HEK293 (cell line): ENCODE measurements around the gene GAL.

Experiments used
- CTCF ChIA-PET: fragments of 350-600 bp; formaldehyde crosslinking; extraction: SDS; loops from one replicate; lab custom pipeline; 2021; ENCODE audit warnings: antibody characterized with exemption; lab: Yijun Ruan, JAX
- POLR2A ChIA-PET: fragments of 300-600 bp; formaldehyde crosslinking; extraction: SDS; loops from one replicate; lab custom pipeline; 2020; ENCODE audit warnings: antibody characterized with exemption, inconsistent platforms; lab: Yijun Ruan, JAX
- H3K27ac ChIP-seq: fragments of 200-500 bp; sonication (Bioruptor generic); 2 replicates; pipeline ENCODE4 v1.5.1; 2014; ENCODE audit warnings: low read depth, low read length, control low read depth, inconsistent platforms; ENCODE audit errors: extremely low read depth
- H3K36me3 ChIP-seq, 2 experiments: fragments of 200-500 bp in 1 of 2; sonication (Bioruptor generic) in 1 of 2; 1 replicate in 1 of 2; 2 replicates in 1 of 2; pipeline ENCODE4 v1.5.1; 2014 to 2017; ENCODE audit warnings: inconsistent platforms in 2 of 2, low read length in 2 of 2; ENCODE audit not compliant: control insufficient read depth in 2 of 2, insufficient read depth in 1 of 2
- H3K4me1 ChIP-seq: fragments of 200-500 bp; sonication (Bioruptor generic); 2 replicates; pipeline ENCODE4 v1.5.1; 2014; ENCODE audit warnings: mild to moderate bottlenecking, low read length, inconsistent platforms; ENCODE audit not compliant: control insufficient read depth, insufficient read depth
- H3K4me3 ChIP-seq: 2 replicates; pipeline ENCODE4 v1.5.1; 2011; ENCODE audit warnings: low read depth, mild to moderate bottlenecking, control low read depth, low read length, moderate library complexity
- H3K9me3 ChIP-seq: fragments of 200-500 bp; sonication (Bioruptor generic); 2 replicates; pipeline ENCODE4 v1.5.1; 2014; ENCODE audit warnings: low read depth, low read length, inconsistent platforms; ENCODE audit not compliant: control insufficient read depth, insufficient read depth
- AEBP2 ChIP-seq: fragments of 450-650 bp; formaldehyde crosslinking; IDR thresholded peaks from 2 replicates; pipeline ENCODE4 v1.5.1; 2016; ENCODE audit warnings: missing biosample characterization, missing genetic modification characterization, borderline replicate concordance
- FEZF1 ChIP-seq: fragments of 450-650 bp; formaldehyde crosslinking; IDR thresholded peaks from 2 replicates; pipeline ENCODE4 v1.5.1; 2016; ENCODE audit warnings: missing biosample characterization, missing genetic modification characterization
- GFI1B ChIP-seq: fragments of 450-650 bp; formaldehyde crosslinking; IDR thresholded peaks from 2 replicates; pipeline ENCODE4 v1.5.1; 2016; ENCODE audit warnings: missing biosample characterization, missing genetic modification characterization
- GLI4 ChIP-seq: fragments of 450-650 bp; formaldehyde crosslinking; IDR thresholded peaks from 2 replicates; pipeline ENCODE4 v1.5.1; 2016; ENCODE audit warnings: missing biosample characterization, missing genetic modification characterization
- IKZF3 ChIP-seq: fragments of 450-650 bp; IDR thresholded peaks from 2 replicates; pipeline ENCODE4 v1.5.0; 2018; ENCODE audit warnings: missing biosample characterization, mild to moderate bottlenecking, missing genetic modification characterization, moderate library complexity
- KLF9 ChIP-seq: fragments of 450-650 bp; formaldehyde crosslinking; IDR thresholded peaks from 2 replicates; pipeline ENCODE4 v1.5.1; 2016; ENCODE audit warnings: missing biosample characterization, missing genetic modification characterization, low read depth
- SALL2 ChIP-seq: fragments of 450-650 bp; formaldehyde crosslinking; IDR thresholded peaks from 2 replicates; pipeline ENCODE4 v1.5.0; 2017; ENCODE audit warnings: missing biosample characterization, mild to moderate bottlenecking, missing genetic modification characterization, borderline replicate concordance
- TCF7L2 ChIP-seq: IDR thresholded peaks from 2 replicates; pipeline ENCODE4 v1.6.1; 2011; ENCODE audit warnings: low read depth, mild to moderate bottlenecking, inconsistent platforms, low read length, moderate library complexity, borderline replicate concordance
- YY2 ChIP-seq: fragments of 450-650 bp; formaldehyde crosslinking; IDR thresholded peaks from 2 replicates; pipeline ENCODE4 v1.5.1; 2016; ENCODE audit warnings: missing biosample characterization, missing genetic modification characterization
- ZBTB17 ChIP-seq: fragments of 450-650 bp; formaldehyde crosslinking; IDR thresholded peaks from 2 replicates; pipeline ENCODE4 v1.5.1; 2016; ENCODE audit warnings: missing biosample characterization, missing genetic modification characterization
- ZIC2 ChIP-seq: fragments of 450-650 bp; formaldehyde crosslinking; IDR thresholded peaks from 2 replicates; pipeline ENCODE4 v1.5.1; 2016; ENCODE audit warnings: missing biosample characterization, missing genetic modification characterization
- ZNF174 ChIP-seq: fragments of 450-650 bp; formaldehyde crosslinking; IDR thresholded peaks from 2 replicates; pipeline ENCODE4 v1.5.0; 2017; ENCODE audit warnings: missing biosample characterization, mild to moderate bottlenecking, missing genetic modification characterization
- ZNF221 ChIP-seq: fragments of 450-650 bp; formaldehyde crosslinking; IDR thresholded peaks from 2 replicates; pipeline ENCODE4 v1.5.1; 2017; ENCODE audit warnings: missing biosample characterization, missing genetic modification characterization, borderline replicate concordance
- ZNF248 ChIP-seq: fragments of 450-650 bp; formaldehyde crosslinking; IDR thresholded peaks from 2 replicates; pipeline ENCODE4 v1.5.1; 2017; ENCODE audit warnings: missing biosample characterization, missing genetic modification characterization
- ZNF292 ChIP-seq: fragments of 450-650 bp; formaldehyde crosslinking; IDR thresholded peaks from 2 replicates; pipeline ENCODE4 v1.5.1; 2016; ENCODE audit warnings: low read depth, missing biosample characterization, missing genetic modification characterization, borderline replicate concordance
- ZNF335 ChIP-seq: fragments of 450-650 bp; formaldehyde crosslinking; conservative IDR thresholded peaks from 2 replicates; pipeline ENCODE4 v1.5.1; 2016; ENCODE audit warnings: missing biosample characterization, missing genetic modification characterization
- ZNF37A ChIP-seq: fragments of 450-650 bp; IDR thresholded peaks from 2 replicates; pipeline ENCODE4 v1.5.1; 2018; ENCODE audit warnings: missing biosample characterization, missing genetic modification characterization
- ZNF423 ChIP-seq: fragments of 450-650 bp; formaldehyde crosslinking; IDR thresholded peaks from 2 replicates; pipeline ENCODE4 v1.5.1; 2016; ENCODE audit warnings: missing biosample characterization, missing genetic modification characterization
- ZNF600 ChIP-seq: fragments of 450-650 bp; formaldehyde crosslinking; IDR thresholded peaks from 2 replicates; pipeline ENCODE4 v1.5.1; 2016; ENCODE audit warnings: missing biosample characterization, missing genetic modification characterization
- ZNF658 ChIP-seq: fragments of 450-650 bp; formaldehyde crosslinking; IDR thresholded peaks from 2 replicates; pipeline ENCODE4; 2016; ENCODE audit warnings: missing biosample characterization, missing genetic modification characterization
- ZNF776 ChIP-seq: fragments of 450-650 bp; formaldehyde crosslinking; IDR thresholded peaks from 2 replicates; pipeline ENCODE4 v1.5.0; 2017; ENCODE audit warnings: missing biosample characterization, missing genetic modification characterization, borderline replicate concordance
- ZNF837 ChIP-seq: fragments of 450-650 bp; formaldehyde crosslinking; IDR thresholded peaks from 2 replicates; pipeline ENCODE4 v1.5.1; 2016; ENCODE audit warnings: missing biosample characterization, missing genetic modification characterization
- ZSCAN4 ChIP-seq: fragments of 450-650 bp; formaldehyde crosslinking; IDR thresholded peaks from 2 replicates; pipeline ENCODE4 v1.5.1; 2017; ENCODE audit warnings: missing biosample characterization, missing genetic modification characterization
- TF ChIP-seq, protein P1 (sequence below): fragments of 450-650 bp; formaldehyde crosslinking; IDR thresholded peaks from 2 replicates; pipeline ENCODE4 v1.5.1; 2016; ENCODE audit warnings: missing biosample characterization, missing genetic modification characterization
- TF ChIP-seq, protein P2 (sequence below): fragments of 450-650 bp; formaldehyde crosslinking; IDR thresholded peaks from 2 replicates; pipeline ENCODE4 v1.5.1; 2016; ENCODE audit warnings: missing biosample characterization, missing genetic modification characterization
- TF ChIP-seq, protein P3 (sequence below): fragments of 450-650 bp; formaldehyde crosslinking; IDR thresholded peaks from 2 replicates; pipeline ENCODE4 v1.5.1; 2016; ENCODE audit warnings: missing biosample characterization, missing genetic modification characterization
- TF ChIP-seq, protein P4 (sequence below): fragments of 450-650 bp; formaldehyde crosslinking; IDR thresholded peaks from 2 replicates; pipeline ENCODE4 v1.5.1; 2016; ENCODE audit warnings: missing biosample characterization, missing genetic modification characterization
- TF ChIP-seq, protein P5 (sequence below): sonication (generic); formaldehyde crosslinking; IDR thresholded peaks from 2 replicates; pipeline ENCODE4 v1.8.1; 2022; ENCODE audit warnings: mild to moderate bottlenecking, moderate library complexity, missing genetic modification reagents

The GAL gene

GRCh38 chr11:68698993-68699392, 14.6 kb downstream of the GAL start:
- Histone ChIP-seq H3K4me1 (no peaks in the 10 kb centered on the region), H3K36me3 (no peaks in the 10 kb centered on the region)
- ChIA-PET POLR2A (no interaction called here), CTCF (no interaction called here)
- no peak for TF ChIP-seq ZNF248 (tag by site-specific recombination)
- TF ChIP-seq, protein P1, sequence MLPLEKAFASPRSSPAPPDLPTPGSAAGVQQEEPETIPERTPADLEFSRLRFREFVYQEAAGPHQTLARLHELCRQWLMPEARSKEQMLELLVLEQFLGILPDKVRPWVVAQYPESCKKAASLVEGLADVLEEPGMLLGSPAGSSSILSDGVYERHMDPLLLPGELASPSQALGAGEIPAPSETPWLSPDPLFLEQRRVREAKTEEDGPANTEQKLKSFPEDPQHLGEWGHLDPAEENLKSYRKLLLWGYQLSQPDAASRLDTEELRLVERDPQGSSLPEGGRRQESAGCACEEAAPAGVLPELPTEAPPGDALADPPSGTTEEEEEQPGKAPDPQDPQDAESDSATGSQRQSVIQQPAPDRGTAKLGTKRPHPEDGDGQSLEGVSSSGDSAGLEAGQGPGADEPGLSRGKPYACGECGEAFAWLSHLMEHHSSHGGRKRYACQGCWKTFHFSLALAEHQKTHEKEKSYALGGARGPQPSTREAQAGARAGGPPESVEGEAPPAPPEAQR = no peak
- TF ChIP-seq ZNF658 (tag by site-specific recombination) = no peak
- TF ChIP-seq IKZF3 = no peak
- TF ChIP-seq, protein P2, sequence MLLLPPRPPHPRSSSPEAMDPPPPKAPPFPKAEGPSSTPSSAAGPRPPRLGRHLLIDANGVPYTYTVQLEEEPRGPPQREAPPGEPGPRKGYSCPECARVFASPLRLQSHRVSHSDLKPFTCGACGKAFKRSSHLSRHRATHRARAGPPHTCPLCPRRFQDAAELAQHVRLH (tag by site-specific recombination) = no peak
- TF ChIP-seq FEZF1 (tag by site-specific recombination) = no peak
- TF ChIP-seq KLF9 = no peak
- no peak for TF ChIP-seq SALL2
- no peak for TF ChIP-seq ZNF600 (tag by site-specific recombination)
- no peak for TF ChIP-seq TCF7L2
- TF ChIP-seq ZNF292 (tag by site-specific recombination) = no peak
- TF ChIP-seq, protein P3, sequence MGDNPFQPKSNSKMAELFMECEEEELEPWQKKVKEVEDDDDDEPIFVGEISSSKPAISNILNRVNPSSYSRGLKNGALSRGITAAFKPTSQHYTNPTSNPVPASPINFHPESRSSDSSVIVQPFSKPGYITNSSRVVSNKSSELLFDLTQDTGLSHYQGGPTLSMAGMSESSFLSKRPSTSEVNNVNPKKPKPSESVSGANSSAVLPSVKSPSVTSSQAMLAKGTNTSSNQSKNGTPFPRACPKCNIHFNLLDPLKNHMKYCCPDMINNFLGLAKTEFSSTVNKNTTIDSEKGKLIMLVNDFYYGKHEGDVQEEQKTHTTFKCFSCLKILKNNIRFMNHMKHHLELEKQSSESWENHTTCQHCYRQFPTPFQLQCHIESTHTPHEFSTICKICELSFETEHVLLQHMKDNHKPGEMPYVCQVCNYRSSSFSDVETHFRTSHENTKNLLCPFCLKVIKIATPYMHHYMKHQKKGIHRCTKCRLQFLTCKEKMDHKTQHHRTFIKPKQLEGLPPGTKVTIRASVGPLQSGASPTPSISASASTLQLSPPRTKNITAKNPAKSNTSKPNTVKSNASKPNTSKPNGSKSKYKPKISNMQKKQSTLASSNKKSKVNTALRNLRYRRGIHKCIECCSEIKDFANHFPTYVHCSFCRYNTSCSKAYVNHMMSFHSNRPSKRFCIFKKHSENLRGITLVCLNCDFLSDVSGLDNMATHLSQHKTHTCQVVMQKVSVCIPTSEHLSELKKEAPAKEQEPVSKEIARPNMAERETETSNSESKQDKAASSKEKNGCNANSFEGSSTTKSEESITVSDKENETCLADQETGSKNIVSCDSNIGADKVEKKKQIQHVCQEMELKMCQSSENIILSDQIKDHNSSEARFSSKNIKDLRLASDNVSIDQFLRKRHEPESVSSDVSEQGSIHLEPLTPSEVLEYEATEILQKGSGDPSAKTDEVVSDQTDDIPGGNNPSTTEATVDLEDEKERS (tag by site-specific recombination) = no peak
- TF ChIP-seq GFI1B (tag by site-specific recombination) = no peak
- no peak for TF ChIP-seq ZNF37A (tag by site-specific recombination)
- no peak for TF ChIP-seq ZSCAN4
- TF ChIP-seq, protein P4, sequence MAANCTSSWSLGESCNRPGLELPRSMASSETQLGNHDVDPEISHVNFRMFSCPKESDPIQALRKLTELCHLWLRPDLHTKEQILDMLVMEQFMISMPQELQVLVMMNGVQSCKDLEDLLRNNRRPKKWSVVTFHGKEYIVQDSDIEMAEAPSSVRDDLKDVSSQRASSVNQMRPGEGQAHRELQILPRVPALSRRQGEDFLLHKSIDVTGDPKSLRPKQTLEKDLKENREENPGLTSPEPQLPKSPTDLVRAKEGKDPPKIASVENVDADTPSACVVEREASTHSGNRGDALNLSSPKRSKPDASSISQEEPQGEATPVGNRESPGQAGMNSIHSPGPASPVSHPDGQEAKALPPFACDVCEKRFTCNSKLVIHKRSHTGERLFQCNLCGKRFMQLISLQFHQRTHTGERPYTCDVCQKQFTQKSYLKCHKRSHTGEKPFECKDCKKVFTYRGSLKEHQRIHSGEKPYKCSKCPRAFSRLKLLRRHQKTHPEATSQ (tag by site-specific recombination) = no peak
- no peak for TF ChIP-seq AEBP2
- TF ChIP-seq, all 188 proteins: peak for 0
- no peak overlapping the region for H3K27ac ChIP-seq
- no peaks in the 10 kb centered on the region for H3K9me3 ChIP-seq
- no peak overlapping the region for H3K4me3 ChIP-seq

DNA sequence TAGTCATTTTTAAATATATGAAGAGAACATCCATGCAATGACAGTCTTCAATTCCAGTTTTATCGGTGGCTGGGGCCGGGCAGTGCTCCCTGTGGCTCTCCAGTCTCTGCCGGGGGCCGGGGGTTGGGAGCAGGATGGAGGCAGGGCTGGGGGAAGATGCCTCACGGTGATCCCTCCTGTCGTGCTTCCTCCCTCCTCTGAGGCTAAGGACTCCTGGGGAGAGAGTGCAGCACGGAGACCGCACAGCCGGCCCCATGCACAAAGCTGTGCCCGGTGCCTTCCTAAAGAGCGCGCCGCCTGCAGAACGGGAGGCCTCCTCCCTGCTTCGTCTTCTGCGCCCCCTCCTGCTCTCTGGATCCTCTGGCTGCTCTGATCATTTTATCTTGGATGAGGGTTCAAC, 20.5 kb downstream of the GAL start:
- CTCF ChIA-PET = no interaction called here
- H3K4me3 ChIP-seq = no peak overlapping the region
- POLR2A ChIA-PET = no interaction called here
- TF ChIP-seq GLI4 = no peak
- peak; percentile 77 for TF ChIP-seq ZIC2 (tag by site-specific recombination)
- TF ChIP-seq ZNF837 (tag by site-specific recombination) = no peak
- TF ChIP-seq ZNF776 = no peak
- TF ChIP-seq ZNF335 (tag by site-specific recombination) = no peak
- TF ChIP-seq ZNF174 (tag by site-specific recombination) = no peak
- TF ChIP-seq ZBTB17 (tag by site-specific recombination) = peak; percentile 34; the same call in 1 of the 2 replicates
- no peak for TF ChIP-seq ZNF423 (tag by site-specific recombination)
- TF ChIP-seq ZNF221 (tag by site-specific recombination) = no peak
- TF ChIP-seq, protein P5, sequence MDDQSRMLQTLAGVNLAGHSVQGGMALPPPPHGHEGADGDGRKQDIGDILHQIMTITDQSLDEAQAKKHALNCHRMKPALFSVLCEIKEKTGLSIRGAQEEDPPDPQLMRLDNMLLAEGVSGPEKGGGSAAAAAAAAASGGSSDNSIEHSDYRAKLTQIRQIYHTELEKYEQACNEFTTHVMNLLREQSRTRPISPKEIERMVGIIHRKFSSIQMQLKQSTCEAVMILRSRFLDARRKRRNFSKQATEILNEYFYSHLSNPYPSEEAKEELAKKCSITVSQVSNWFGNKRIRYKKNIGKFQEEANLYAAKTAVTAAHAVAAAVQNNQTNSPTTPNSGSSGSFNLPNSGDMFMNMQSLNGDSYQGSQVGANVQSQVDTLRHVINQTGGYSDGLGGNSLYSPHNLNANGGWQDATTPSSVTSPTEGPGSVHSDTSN = no peak
- TF ChIP-seq YY2 (tag by site-specific recombination) = no peak

More for the DNA sequence above, 20.5 kb downstream of the GAL start:
- H3K27ac ChIP-seq = no peak overlapping the region
- no peaks in the 10 kb centered on the region for H3K4me1 ChIP-seq
- no peaks in the 10 kb centered on the region for H3K36me3 ChIP-seq
- H3K9me3 ChIP-seq = no peaks in the 10 kb centered on the region
